ENCODE data around the gene TRPM1.

Gene TRPM1

DNA sequence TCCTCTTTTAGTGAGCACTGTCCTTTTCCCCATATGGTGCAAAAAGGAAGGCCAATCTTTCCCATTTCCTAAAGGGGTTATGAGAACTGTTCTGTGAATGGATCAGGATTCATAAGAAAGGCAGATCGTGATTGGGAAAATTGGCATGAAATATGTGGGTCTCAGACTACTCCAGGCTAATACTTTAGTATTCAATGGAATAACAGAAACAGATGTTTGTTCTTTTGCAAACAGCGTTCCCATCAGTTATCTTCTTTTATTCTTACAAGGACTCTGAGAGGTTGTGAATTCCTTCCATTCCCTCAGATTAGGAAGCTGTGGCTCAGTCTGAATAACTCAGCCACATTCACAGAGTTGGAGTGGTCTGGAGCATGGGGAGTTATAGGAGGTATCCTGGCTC lies 58.8 kb downstream of the TRPM1 start:
- H3K4me3 ChIP-seq (ENCODE audit: low read depth, low read length) = no peak overlapping the region
- no peaks in the 10 kb centered on the region for H3K9me3 ChIP-seq (ENCODE audit: insufficient read depth, low read depth, low read length)
- WGBS (ENCODE audit: extremely low coverage, insufficient coverage, insufficient read length) = no CpG with 5 or more reads among the region's 2 CpGs

DNA sequence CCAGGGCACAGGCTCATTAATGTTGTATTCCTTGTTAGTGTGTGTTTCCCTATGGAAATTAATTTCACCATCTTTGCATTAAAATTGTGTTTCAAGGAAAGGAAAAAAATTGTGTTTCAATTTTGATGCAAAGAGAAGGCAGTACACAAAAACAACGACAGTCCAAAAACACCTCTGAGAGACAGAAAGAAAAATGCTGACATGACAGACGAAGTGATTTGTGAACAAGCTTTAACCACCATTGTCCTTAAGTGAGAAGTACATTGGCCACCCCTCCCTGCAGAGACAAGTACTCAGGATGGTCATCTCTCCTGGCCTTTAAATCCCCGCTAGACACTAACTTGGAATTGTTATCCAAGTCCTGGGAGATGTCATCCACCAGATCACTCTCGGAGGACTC lies 59.9 kb downstream of the TRPM1 start:
- Histone ChIP-seq H3K23ac (ENCODE audit: low read length) (no peak overlapping the region), H2BK120ac (ENCODE audit: insufficient read depth, low read length, poor library complexity) (no peak overlapping the region), H4K8ac (ENCODE audit: low read depth, low read length) (no peak overlapping the region), H4K91ac (ENCODE audit: low read depth, low read length) (no peak overlapping the region), H3K27me3 (ENCODE audit: insufficient read depth, low read length) (no peaks in the 10 kb centered on the region), H3K4me3 (ENCODE audit: low read depth, low read length) (no peak overlapping the region), H3K4ac (ENCODE audit: low read depth, low read length) (no peak overlapping the region), H4K12ac (ENCODE audit: low read depth, low read length) (no peak overlapping the region), H3K36me3 (ENCODE audit: control insufficient read depth in 1 of 2, insufficient read depth in 2 of 2, low read length in 2 of 2) (no peaks in the 10 kb centered on the region), H3K14ac (ENCODE audit: low read length) (no peak overlapping the region), H3K9ac (ENCODE audit: low read length) (no peak overlapping the region), H3K27ac (ENCODE audit: low read depth, low read length) (no peak overlapping the region), H3K18ac (ENCODE audit: low read length) (no peak overlapping the region), H3K79me2 (ENCODE audit: control insufficient read depth, insufficient read depth, low read length, poor library complexity) (no peaks in the 10 kb centered on the region), H2AK5ac (ENCODE audit: low read length) (no peak overlapping the region), H3K4me2 (ENCODE audit: low read length) (no peak overlapping the region), H2AFZ (ENCODE audit: insufficient read depth, low read length, poor library complexity) (no peak overlapping the region), H3K4me1 (ENCODE audit: control insufficient read depth in 1 of 2, insufficient read depth in 2 of 2, low read length in 2 of 2) (no peaks in the 10 kb centered on the region), H2BK5ac (ENCODE audit: low read depth, low read length, poor library complexity) (no peak overlapping the region), H2BK12ac (ENCODE audit: low read length) (no peak overlapping the region), H3K9me3 (ENCODE audit: insufficient read depth, low read depth, low read length) (no peaks in the 10 kb centered on the region), H3K79me1 (ENCODE audit: low read length) (no peaks in the 10 kb centered on the region)
- WGBS (ENCODE audit: extremely low coverage, insufficient coverage, insufficient read length) = no CpG with 5 or more reads among the region's 4 CpGs
- no peak for DNase-seq

More for the DNA sequence above, 58.8 kb downstream of the TRPM1 start:
- no peak overlapping the region for H3K18ac ChIP-seq (ENCODE audit: low read length)
- H2BK5ac ChIP-seq (ENCODE audit: low read depth, low read length, poor library complexity) = no peak overlapping the region
- no peak overlapping the region for H4K8ac ChIP-seq (ENCODE audit: low read depth, low read length)
- no peak overlapping the region for H3K23ac ChIP-seq (ENCODE audit: low read length)
- no peaks in the 10 kb centered on the region for H3K36me3 ChIP-seq (ENCODE audit: control insufficient read depth in 1 of 2, insufficient read depth in 2 of 2, low read length in 2 of 2)
- no peak for DNase-seq
- no peaks in the 10 kb centered on the region for H3K4me1 ChIP-seq (ENCODE audit: control insufficient read depth in 1 of 2, insufficient read depth in 2 of 2, low read length in 2 of 2)
- no peaks in the 10 kb centered on the region for H3K79me2 ChIP-seq (ENCODE audit: control insufficient read depth, insufficient read depth, low read length, poor library complexity)
- H3K4ac ChIP-seq (ENCODE audit: low read depth, low read length) = no peak overlapping the region
- H2AK5ac ChIP-seq (ENCODE audit: low read length) = no peak overlapping the region
- H3K4me2 ChIP-seq (ENCODE audit: low read length) = no peak overlapping the region
- H4K12ac ChIP-seq (ENCODE audit: low read depth, low read length) = no peak overlapping the region
- no peak overlapping the region for H2AFZ ChIP-seq (ENCODE audit: insufficient read depth, low read length, poor library complexity)
- no peaks in the 10 kb centered on the region for H3K27me3 ChIP-seq (ENCODE audit: insufficient read depth, low read length)
- no peak overlapping the region for H2BK12ac ChIP-seq (ENCODE audit: low read length)
- H3K9ac ChIP-seq (ENCODE audit: low read length) = no peak overlapping the region
- H3K79me1 ChIP-seq (ENCODE audit: low read length) = no peaks in the 10 kb centered on the region
- no peak overlapping the region for H3K14ac ChIP-seq (ENCODE audit: low read length)
- H4K91ac ChIP-seq (ENCODE audit: low read depth, low read length) = no peak overlapping the region
- no peak overlapping the region for H3K27ac ChIP-seq (ENCODE audit: low read depth, low read length)
- no peak overlapping the region for H2BK120ac ChIP-seq (ENCODE audit: insufficient read depth, low read length, poor library complexity)

DNA sequence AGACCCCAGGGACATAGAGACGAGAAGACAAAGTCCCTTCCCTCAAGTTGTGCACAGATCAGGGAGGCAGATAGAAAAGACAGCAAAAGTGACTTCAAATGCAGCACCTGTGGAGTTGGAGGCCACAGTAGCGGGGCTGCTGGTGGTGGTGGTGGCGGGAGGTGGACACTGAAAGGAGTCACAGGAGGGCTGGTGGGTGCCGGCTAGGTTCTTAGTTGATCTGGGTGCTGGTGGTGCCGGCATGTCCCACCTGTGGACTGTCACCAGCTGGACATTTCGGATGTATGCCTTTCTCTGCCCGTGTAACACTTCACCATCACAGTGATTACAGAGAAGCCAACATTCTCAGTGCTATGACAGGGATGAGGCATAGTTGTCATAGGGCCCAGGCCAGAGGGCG lies 60.9 kb downstream of the TRPM1 start:
- Histone ChIP-seq H2AK5ac (ENCODE audit: low read length) (no peak overlapping the region), H3K36me3 (ENCODE audit: control insufficient read depth in 1 of 2, insufficient read depth in 2 of 2, low read length in 2 of 2) (no peaks in the 10 kb centered on the region), H3K23ac (ENCODE audit: low read length) (no peak overlapping the region), H4K8ac (ENCODE audit: low read depth, low read length) (no peak overlapping the region), H3K9me3 (ENCODE audit: insufficient read depth, low read depth, low read length) (no peaks in the 10 kb centered on the region), H2BK5ac (ENCODE audit: low read depth, low read length, poor library complexity) (no peak overlapping the region), H2AFZ (ENCODE audit: insufficient read depth, low read length, poor library complexity) (no peak overlapping the region), H2BK120ac (ENCODE audit: insufficient read depth, low read length, poor library complexity) (no peak overlapping the region), H3K27me3 (ENCODE audit: insufficient read depth, low read length) (no peaks in the 10 kb centered on the region), H3K4me1 (ENCODE audit: control insufficient read depth in 1 of 2, insufficient read depth in 2 of 2, low read length in 2 of 2) (no peaks in the 10 kb centered on the region), H3K14ac (ENCODE audit: low read length) (no peak overlapping the region), H3K4me2 (ENCODE audit: low read length) (no peak overlapping the region), H4K91ac (ENCODE audit: low read depth, low read length) (no peak overlapping the region), H3K4me3 (ENCODE audit: low read depth, low read length) (no peak overlapping the region), H3K27ac (ENCODE audit: low read depth, low read length) (no peak overlapping the region), H4K12ac (ENCODE audit: low read depth, low read length) (no peak overlapping the region), H3K9ac (ENCODE audit: low read length) (no peak overlapping the region), H3K18ac (ENCODE audit: low read length) (no peak overlapping the region), H3K4ac (ENCODE audit: low read depth, low read length) (no peak overlapping the region), H3K79me1 (ENCODE audit: low read length) (no peaks in the 10 kb centered on the region), H3K79me2 (ENCODE audit: control insufficient read depth, insufficient read depth, low read length, poor library complexity) (no peaks in the 10 kb centered on the region), H2BK12ac (ENCODE audit: low read length) (no peak overlapping the region)
- no CpG with 5 or more reads among the region's 8 CpGs for WGBS (ENCODE audit: extremely low coverage, insufficient coverage, insufficient read length)
- DNase-seq = peak in 1 of 2 donors; percentile 54

DNA sequence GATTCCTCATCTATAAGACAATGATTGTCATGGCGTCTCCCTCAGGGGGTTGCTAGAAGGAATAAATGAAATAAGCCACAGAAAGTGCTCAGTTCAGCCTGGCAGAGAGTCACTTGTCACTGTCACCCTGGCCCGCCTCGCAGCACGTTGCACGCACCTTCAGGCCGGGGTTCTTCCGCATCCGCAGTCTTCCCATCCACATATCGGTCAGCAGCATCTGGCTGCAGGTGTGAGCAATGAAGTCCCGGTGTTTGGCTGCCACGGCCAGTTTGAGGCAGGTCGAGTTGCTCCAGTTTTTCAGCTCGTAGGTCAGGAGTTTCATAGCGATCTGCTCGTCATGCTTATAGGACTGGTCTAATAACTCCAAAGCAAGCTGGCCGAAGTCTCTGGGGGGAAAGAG lies 61.6 kb downstream of the TRPM1 start:
- H2BK5ac ChIP-seq (ENCODE audit: low read depth, low read length, poor library complexity) = no peak overlapping the region
- H3K14ac ChIP-seq (ENCODE audit: low read length) = no peak overlapping the region
- no peak overlapping the region for H3K4ac ChIP-seq (ENCODE audit: low read depth, low read length)
- no peak overlapping the region for H3K23ac ChIP-seq (ENCODE audit: low read length)
- no peaks in the 10 kb centered on the region for H3K9me3 ChIP-seq (ENCODE audit: insufficient read depth, low read depth, low read length)
- H3K27ac ChIP-seq (ENCODE audit: low read depth, low read length) = no peak overlapping the region
- no peaks in the 10 kb centered on the region for H3K79me1 ChIP-seq (ENCODE audit: low read length)
- no peak overlapping the region for H2BK120ac ChIP-seq (ENCODE audit: insufficient read depth, low read length, poor library complexity)
- H2BK12ac ChIP-seq (ENCODE audit: low read length) = no peak overlapping the region
- H3K27me3 ChIP-seq (ENCODE audit: insufficient read depth, low read length) = no peaks in the 10 kb centered on the region
- H4K8ac ChIP-seq (ENCODE audit: low read depth, low read length) = no peak overlapping the region
- no peaks in the 10 kb centered on the region for H3K79me2 ChIP-seq (ENCODE audit: control insufficient read depth, insufficient read depth, low read length, poor library complexity)
- H2AFZ ChIP-seq (ENCODE audit: insufficient read depth, low read length, poor library complexity) = no peak overlapping the region
- peak in 1 of 2 donors; percentile 52 for DNase-seq
- H3K4me2 ChIP-seq (ENCODE audit: low read length) = no peak overlapping the region
- H3K18ac ChIP-seq (ENCODE audit: low read length) = no peak overlapping the region
- H3K4me3 ChIP-seq (ENCODE audit: low read depth, low read length) = no peak overlapping the region
- H3K36me3 ChIP-seq (ENCODE audit: control insufficient read depth in 1 of 2, insufficient read depth in 2 of 2, low read length in 2 of 2) = no peaks in the 10 kb centered on the region
- no CpG with 5 or more reads among the region's 16 CpGs for WGBS (ENCODE audit: extremely low coverage, insufficient coverage, insufficient read length)
- H4K12ac ChIP-seq (ENCODE audit: low read depth, low read length) = no peak overlapping the region
- no peak overlapping the region for H2AK5ac ChIP-seq (ENCODE audit: low read length)
- H4K91ac ChIP-seq (ENCODE audit: low read depth, low read length) = no peak overlapping the region
- no peak overlapping the region for H3K9ac ChIP-seq (ENCODE audit: low read length)
- H3K4me1 ChIP-seq (ENCODE audit: control insufficient read depth in 1 of 2, insufficient read depth in 2 of 2, low read length in 2 of 2) = peaks cover 0 to 2% of the 10 kb centered on the region in 2 experiments
